GM19238 (cell line): ENCODE measurements around the gene AGL.
"Not testable (repeated sequence)": the region's sequence is repeated elsewhere in the genome, so short reads cannot be mapped to it uniquely, and the experiment has no call there.

ENCODE experiments used
- DNase-seq: peaks from one replicate; pipeline ENCODE4 v3.0.0; 2011; ENCODE audit warnings: low spot score; ENCODE audit not compliant: insufficient read length

The AGL gene

DNA sequence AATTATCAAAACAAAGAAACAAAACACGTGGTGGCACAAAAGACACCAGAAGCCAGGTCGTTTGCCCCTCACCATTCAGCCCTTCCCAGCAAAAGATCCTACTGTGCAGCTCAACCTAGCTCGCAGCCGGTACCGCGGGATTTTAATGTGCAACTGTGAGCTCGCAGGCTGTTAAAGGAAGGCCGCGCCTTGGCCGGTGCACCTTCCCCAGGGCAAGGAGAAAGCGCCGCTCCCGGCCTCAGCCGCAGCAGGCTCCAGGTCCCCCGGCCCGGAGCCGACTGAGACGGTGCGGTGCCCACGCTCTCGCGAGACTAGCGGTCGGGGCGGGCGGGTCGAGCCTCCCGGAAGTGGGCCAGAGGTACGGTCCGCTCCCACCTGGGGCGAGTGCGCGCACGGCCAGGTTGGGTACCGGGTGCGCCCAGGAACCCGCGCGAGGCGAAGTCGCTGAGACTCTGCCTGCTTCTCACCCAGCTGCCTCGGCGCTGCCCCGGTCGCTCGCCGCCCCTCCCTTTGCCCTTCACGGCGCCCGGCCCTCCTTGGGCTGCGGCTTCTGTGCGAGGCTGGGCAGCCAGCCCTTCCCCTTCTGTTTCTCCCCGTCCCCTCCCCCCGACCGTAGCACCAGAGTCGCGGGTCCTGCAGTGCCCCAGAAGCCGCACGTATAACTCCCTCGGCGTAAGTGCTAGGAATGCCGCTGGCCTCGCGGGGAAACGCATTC is at the start of gene AGL:
Gene AGL, plus strand, starts transcription at position 618 of the 715 bp plus-strand sequence. CDS start 682 bp downstream, outside the sequence.
- DNase-seq = peak; percentile 84

DNA sequence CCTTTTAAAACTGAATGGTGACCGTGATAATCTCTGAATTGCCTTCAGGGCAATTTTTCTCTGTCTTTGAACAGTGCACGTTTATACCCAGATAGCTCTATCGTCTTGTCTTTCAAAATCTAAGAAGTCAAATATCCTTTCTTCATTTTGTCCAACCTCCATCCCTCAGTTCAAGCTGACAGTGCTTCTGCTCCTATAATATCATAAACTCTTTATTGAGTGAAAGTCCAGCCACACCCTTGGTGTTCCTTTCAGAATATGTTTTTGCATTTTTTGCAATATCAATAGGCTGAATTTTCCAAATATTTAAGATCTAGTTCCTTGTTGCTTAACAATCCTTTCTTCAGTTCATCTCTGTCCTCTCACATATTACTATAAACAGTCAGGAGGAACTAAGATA is 48.6 kb upstream of the AGL start:
- DNase-seq = no peak

DNA sequence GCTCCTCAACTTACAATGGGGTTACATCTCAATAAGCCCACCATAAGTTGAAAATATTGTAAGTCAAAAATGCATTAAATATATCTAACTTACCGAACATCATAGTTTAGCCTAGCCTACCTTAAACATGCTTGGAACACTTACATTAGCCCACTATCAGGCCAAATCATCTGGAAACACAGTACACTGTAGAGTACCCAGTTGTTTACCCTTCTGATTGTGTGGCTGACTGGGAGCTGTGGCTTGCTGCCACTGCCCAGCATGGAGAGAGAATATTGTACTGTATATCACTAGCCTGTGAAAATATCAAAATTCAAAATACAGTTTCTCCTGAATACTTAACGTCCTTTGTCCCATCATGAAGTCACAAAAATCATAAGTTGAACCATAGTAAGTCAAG is 43.3 kb upstream of the AGL start:
- no peak for DNase-seq

GRCh38 chr1:99808391-99809115 is 41.6 kb upstream of the AGL start:
- DNase-seq = peak; percentile 46

DNA sequence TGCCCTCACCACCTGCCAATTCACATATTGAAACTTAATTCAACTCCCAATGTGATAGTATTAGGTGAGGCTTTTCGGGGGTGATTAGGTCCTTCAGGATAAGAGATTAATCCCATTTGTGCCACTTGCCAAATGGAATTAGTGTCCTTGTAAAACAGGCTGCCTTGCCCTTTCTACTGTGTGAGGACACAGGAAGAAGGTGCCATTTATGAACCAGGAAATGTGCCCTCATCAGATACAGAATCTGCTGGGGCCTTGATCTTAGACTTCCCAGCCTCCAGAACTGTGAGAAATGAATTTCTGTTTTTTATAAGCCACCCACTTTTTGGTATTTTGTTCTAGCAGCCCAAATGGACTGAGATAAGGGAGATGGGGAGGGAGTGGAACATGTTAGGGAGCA is 39.1 kb upstream of the AGL start:
- DNase-seq = no peak

DNA sequence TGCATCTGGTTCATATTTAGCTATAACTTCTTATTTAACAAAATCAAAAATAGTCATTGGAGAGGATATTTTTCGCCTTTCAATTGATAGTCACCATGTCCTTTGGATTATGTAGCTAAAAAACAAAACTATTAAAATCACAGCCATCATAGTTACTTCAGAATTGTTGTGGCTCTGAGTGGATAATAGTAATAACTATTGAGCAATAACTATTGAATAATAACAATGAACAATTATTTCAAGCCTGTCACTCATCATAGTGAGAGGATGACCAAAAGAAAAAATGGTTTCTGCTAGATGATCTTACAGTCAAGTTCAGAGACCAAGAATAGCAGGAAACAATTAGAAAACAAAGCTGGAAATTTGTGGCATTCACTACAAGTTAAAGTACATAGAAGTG is 38.4 kb upstream of the AGL start:
- no peak for DNase-seq

DNA sequence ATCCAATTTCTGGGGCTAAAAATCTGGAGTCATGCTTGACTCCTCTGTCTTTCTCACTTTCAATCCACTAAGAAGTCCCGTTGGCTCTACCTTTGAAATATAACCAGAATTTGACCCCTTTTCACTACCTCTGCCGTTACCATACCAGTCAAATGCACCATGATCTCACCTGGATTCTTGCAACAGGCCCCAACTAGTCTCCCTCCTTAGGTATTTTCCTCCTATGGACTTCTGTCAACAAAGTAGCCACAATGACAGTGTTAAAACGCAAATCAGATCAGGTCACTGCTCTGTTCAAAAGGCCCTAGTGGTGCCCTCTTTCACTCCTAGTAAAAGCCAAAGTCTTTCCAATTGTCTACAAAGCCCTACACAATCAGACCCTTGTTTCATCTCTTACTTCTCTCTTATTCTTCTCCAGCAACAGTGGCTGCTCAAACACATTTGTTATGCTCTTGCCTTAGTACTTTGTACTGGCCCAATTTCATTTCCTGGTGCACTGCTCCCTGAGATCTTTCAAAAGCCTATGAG is 35.7 kb upstream of the AGL start:
- DNase-seq = no peak

- DNase-seq = no peak
Observed at GRCh38 chr1:99816656-99817055, 33.5 kb upstream of the AGL start.

- no peak for DNase-seq
Observed at GRCh38 chr1:99818063-99818699, 32.0 kb upstream of the AGL start.

GRCh38 chr1:99820546-99820945 is 29.6 kb upstream of the AGL start:
- DNase-seq = peak; percentile 27

- no peak for DNase-seq
Observed at GRCh38 chr1:99825098-99825497, 25.1 kb upstream of the AGL start.

DNA sequence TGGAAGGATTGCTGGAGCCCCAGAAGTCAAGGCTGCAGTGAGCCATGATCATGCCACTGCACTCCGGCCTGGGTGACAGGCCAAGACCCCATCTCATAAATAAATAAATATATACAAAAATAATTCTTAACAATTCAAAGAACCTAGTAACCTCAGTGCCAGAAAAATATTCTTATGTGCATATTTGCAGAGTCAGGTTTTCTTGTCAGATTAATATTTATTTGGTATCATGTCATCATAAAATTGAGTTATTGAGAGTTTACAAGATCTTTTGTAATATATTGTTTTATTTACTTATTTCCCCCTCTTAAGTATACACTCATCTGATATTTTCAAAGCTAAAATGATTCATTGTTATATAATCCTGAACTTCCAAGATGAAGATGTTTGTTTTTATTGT is 24.5 kb upstream of the AGL start:
- DNase-seq = no peak

DNA sequence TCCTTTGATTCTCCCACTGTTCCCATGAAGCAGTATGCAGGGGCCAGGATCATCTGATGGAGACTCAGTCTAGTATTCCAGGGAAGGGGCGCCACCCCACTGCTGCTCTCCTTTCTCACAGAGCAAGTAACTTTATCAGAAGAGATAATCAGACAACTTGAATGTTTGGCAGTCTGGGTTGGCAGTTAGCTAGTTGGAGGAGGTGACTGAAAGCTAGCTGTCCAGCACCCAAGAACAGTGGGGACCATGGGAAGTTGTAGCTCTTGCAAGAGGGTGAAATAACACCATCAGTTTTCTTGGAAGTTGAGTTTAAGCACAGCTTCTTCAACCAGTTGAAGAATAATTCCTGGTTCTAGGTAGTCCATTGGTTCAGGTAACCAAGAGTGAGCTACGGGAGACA is 22.2 kb upstream of the AGL start:
- DNase-seq = no peak

DNA sequence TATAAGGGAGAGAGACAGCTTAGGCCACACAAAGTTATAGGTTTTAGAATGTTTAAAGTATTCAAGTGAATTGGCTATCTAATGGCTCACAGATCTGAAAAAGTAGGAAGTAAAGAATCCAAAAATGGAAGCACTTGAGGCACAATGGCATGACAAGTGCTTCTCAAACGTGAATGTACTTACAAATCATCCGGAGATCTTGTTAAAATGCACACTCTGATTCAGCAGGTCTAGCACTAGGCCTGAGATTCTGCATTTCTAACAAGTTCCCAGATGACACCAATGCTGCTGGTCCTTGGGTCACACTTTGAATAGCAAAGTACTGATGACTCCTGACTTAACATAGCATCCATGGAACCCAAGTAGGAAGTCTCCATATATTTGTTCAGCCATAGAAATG is 20.9 kb upstream of the AGL start:
- DNase-seq = no peak

DNA sequence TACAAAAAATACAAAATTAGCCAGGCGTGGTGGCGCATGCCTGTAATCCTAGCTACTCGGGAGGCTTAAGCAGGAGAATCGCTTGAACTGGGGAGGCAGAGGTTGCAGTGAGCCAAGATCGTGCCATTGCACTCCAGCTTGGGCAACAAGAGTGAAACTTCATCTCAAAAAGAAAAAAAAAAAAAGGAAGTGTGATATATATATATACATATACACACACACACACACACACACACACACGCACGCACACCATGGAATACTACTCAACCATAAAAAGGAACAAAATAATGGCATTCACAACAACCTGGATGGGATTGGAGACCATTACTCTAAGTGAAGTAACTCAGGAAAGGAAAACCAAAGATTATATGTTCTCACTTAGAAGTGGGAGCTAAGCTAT is 16.2 kb upstream of the AGL start:
- DNase-seq = not testable (repeated sequence)

- not testable (repeated sequence) for DNase-seq
Observed at GRCh38 chr1:99836171-99837103, 13.7 kb upstream of the AGL start.

- DNase-seq = not testable (repeated sequence)
Observed at GRCh38 chr1:99840353-99840752, 9.8 kb upstream of the AGL start.

DNA sequence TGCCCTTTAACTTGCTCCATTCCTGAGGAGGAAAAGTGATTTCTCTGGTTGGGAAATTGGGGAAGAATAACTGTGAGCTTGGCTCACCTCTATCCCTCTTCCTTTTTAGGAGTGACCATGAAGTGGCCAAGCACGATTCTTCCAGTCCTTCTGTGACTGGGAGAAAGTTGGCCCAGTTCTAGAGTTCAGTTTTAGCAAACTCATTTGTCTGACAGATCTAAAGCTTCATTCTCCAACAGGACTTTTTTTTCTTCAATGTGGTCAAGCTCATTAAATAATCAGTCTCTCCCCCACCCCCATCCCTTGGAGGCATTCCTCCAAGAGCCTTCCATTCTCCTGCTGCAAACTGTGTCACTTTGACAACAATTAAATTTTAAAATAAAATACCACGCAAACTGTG is 6.4 kb upstream of the AGL start:
- DNase-seq = no peak

GRCh38 chr1:99845201-99845600 is 5.0 kb upstream of the AGL start:
- not testable (repeated sequence) for DNase-seq

DNA sequence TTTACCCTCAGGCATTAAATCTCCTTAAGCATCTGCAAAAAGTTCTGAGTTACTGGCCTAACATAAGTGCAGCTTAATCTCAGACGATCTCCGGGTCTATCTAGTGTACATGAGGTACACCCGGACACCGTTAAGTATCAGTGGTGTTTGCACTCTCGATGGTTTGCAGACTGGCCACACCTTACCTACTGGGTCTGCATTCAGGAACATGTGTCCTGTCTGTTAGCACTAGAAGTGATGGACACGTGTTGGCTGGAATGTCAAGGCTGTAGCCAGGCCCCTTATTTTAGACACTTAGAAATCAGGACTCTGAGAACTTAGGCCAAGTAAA is 783 bp upstream of the AGL start:
- DNase-seq = no peak
